ENCODE measurements around the gene DGKB.
A peak's percentile ranks its signal among the peaks of the same experiment; 100 is the strongest.
"Not testable (repeated sequence)": the region's sequence is repeated elsewhere in the genome, so short reads cannot be mapped to it uniquely, and the experiment has no call there.

The DGKB gene

GRCh38 chr7:14478834-14479510, 423.6 kb downstream of the DGKB start:
- no peak for DNase-seq (ENCODE audit: low read depth, low spot score)

- not testable (repeated sequence) for DNase-seq (ENCODE audit: low read depth, low spot score)
Observed at GRCh38 chr7:14461716-14462115, 440.8 kb downstream of the DGKB start.

- DNase-seq (ENCODE audit: low read depth, low spot score) = not testable (repeated sequence)
Observed at GRCh38 chr7:14458846-14459245, 443.7 kb downstream of the DGKB start.

GRCh38 chr7:14457568-14458453, 444.7 kb downstream of the DGKB start:
- DNase-seq (ENCODE audit: low read depth, low spot score) = peak; percentile 89

- DNase-seq (ENCODE audit: low read depth, low spot score) = no peak
Observed at GRCh38 chr7:14449291-14449690, 453.3 kb downstream of the DGKB start.

GRCh38 chr7:14446829-14447228, 455.7 kb downstream of the DGKB start:
- no peak for DNase-seq (ENCODE audit: low read depth, low spot score)

- DNase-seq (ENCODE audit: low read depth, low spot score) = no peak
Observed at GRCh38 chr7:14446219-14446618, 456.3 kb downstream of the DGKB start.

- DNase-seq (ENCODE audit: low read depth, low spot score) = no peak
Observed at GRCh38 chr7:14438366-14438765, 464.2 kb downstream of the DGKB start.

GRCh38 chr7:14436878-14437277, 465.7 kb downstream of the DGKB start:
- DNase-seq (ENCODE audit: low read depth, low spot score) = no peak

GRCh38 chr7:14432924-14433323, 469.6 kb downstream of the DGKB start:
- DNase-seq (ENCODE audit: low read depth, low spot score) = no peak

- no peak for DNase-seq (ENCODE audit: low read depth, low spot score)
Observed at GRCh38 chr7:14430926-14431325, 471.6 kb downstream of the DGKB start.

- DNase-seq (ENCODE audit: low read depth, low spot score) = no peak
Observed at GRCh38 chr7:14425559-14425958, 477.0 kb downstream of the DGKB start.

- DNase-seq (ENCODE audit: low read depth, low spot score) = no peak
Observed at GRCh38 chr7:14424675-14425074, 477.9 kb downstream of the DGKB start.

GRCh38 chr7:14420768-14421167, 481.8 kb downstream of the DGKB start:
- peak; percentile 2 for DNase-seq (ENCODE audit: low read depth, low spot score)

GRCh38 chr7:14419531-14419930, 483.0 kb downstream of the DGKB start:
- DNase-seq (ENCODE audit: low read depth, low spot score) = no peak

GRCh38 chr7:14418633-14419032, 483.9 kb downstream of the DGKB start:
- no peak for DNase-seq (ENCODE audit: low read depth, low spot score)

GRCh38 chr7:14414274-14414986, 488.1 kb downstream of the DGKB start:
- peak; percentile 1 for DNase-seq (ENCODE audit: low read depth, low spot score)

GRCh38 chr7:14407246-14408015, 495.1 kb downstream of the DGKB start:
- no peak for DNase-seq (ENCODE audit: low read depth, low spot score)

- peak; percentile 73 for DNase-seq (ENCODE audit: low read depth, low spot score)
Observed at GRCh38 chr7:14403587-14403986, 499.0 kb downstream of the DGKB start.

GRCh38 chr7:14400271-14400670, 502.3 kb downstream of the DGKB start:
- no peak for DNase-seq (ENCODE audit: low read depth, low spot score)

GRCh38 chr7:14398526-14398925, 504.0 kb downstream of the DGKB start:
- no peak for DNase-seq (ENCODE audit: low read depth, low spot score)

GRCh38 chr7:14395860-14396259, 506.7 kb downstream of the DGKB start:
- DNase-seq (ENCODE audit: low read depth, low spot score) = no peak
